BLaER1 (cell line): ENCODE results near the gene PLVAP.

Experiments
- H3K27ac ChIP-seq: shearing (Covaris generic); formaldehyde crosslinking; 2 replicates; pipeline ENCODE4 v1.8.1; 2022
- H3K27me3 ChIP-seq: shearing (Covaris generic); formaldehyde crosslinking; 2 replicates; pipeline ENCODE4 v1.8.1; 2022
- H3K36me3 ChIP-seq: shearing (Covaris generic); formaldehyde crosslinking; 2 replicates; pipeline ENCODE4 v1.8.1; 2022
- H3K4me1 ChIP-seq: shearing (Covaris generic); formaldehyde crosslinking; 2 replicates; pipeline ENCODE4 v1.8.1; 2022
- H3K4me2 ChIP-seq: shearing (Covaris generic); formaldehyde crosslinking; 2 replicates; pipeline ENCODE4 v1.8.1; 2022
- H3K4me3 ChIP-seq: shearing (Covaris generic); formaldehyde crosslinking; 2 replicates; pipeline ENCODE4 v1.8.1; 2022
- H3K9ac ChIP-seq: shearing (Covaris generic); formaldehyde crosslinking; 2 replicates; pipeline ENCODE4 v1.8.1; 2022
- H3K9me3 ChIP-seq: shearing (Covaris generic); formaldehyde crosslinking; 2 replicates; pipeline ENCODE4 v1.8.1; 2022
- H4K20me1 ChIP-seq: shearing (Covaris generic); formaldehyde crosslinking; 2 replicates; pipeline ENCODE4 v1.8.1; 2022
- Cebpa-rat ChIP-seq: shearing (Covaris generic); IDR thresholded peaks from 2 replicates; pipeline ENCODE4 v1.8.1; 2022

PLVAP gene

GRCh38 chr19:17359905-17360800 lies 17.0 kb downstream of the PLVAP start:
- Histone ChIP-seq H3K36me3 (no peaks in the 10 kb centered on the region), H3K27ac (no peak overlapping the region), H3K9me3 (no peaks in the 10 kb centered on the region), H3K9ac (no peak overlapping the region), H4K20me1 (no peaks in the 10 kb centered on the region), H3K4me3 (no peak overlapping the region), H3K4me1 (no peaks in the 10 kb centered on the region), H3K4me2 (no peak overlapping the region), H3K27me3 (no peaks in the 10 kb centered on the region)
- TF ChIP-seq Cebpa-rat: no peak

DNA sequence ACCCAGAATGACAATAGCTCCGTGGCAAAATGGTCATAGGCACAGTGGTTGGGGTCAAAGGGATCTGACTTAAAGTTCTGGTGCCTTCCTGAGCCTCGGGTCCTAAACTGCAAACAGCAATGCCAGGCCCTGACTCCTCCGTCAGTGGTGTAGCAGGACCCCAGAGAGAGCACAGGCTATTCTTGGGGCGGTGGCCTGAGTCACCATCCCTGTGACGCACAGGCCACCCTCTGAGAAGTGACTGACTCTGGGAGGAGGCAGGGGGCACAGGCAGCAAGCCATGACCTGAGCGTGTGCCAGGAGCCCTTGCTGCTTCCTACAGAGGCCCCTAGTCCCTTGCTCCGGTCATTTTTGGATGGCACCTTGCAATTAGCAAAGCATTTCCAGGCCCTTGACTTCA lies 18.7 kb downstream of the PLVAP start:
- H3K9me3 ChIP-seq: no peaks in the 10 kb centered on the region
- H3K27ac ChIP-seq: no peak overlapping the region
- no peak overlapping the region for H3K4me3 ChIP-seq
- H3K4me2 ChIP-seq: no peak overlapping the region
- no peaks in the 10 kb centered on the region for H3K36me3 ChIP-seq
- no peak for TF ChIP-seq Cebpa-rat
- H4K20me1 ChIP-seq: no peaks in the 10 kb centered on the region
- H3K4me1 ChIP-seq: peaks cover 3% of the 10 kb centered on the region
- H3K9ac ChIP-seq: no peak overlapping the region
- no peaks in the 10 kb centered on the region for H3K27me3 ChIP-seq

GRCh38 chr19:17357724-17358123 lies 19.4 kb downstream of the PLVAP start:
- Histone ChIP-seq H3K4me2 (no peak overlapping the region), H3K36me3 (no peaks in the 10 kb centered on the region), H3K4me1 (peaks cover 10% of the 10 kb centered on the region), H3K27ac (no peak overlapping the region), H4K20me1 (no peaks in the 10 kb centered on the region), H3K27me3 (no peaks in the 10 kb centered on the region), H3K4me3 (no peak overlapping the region), H3K9ac (no peak overlapping the region), H3K9me3 (no peaks in the 10 kb centered on the region)
- TF ChIP-seq Cebpa-rat: no peak

DNA sequence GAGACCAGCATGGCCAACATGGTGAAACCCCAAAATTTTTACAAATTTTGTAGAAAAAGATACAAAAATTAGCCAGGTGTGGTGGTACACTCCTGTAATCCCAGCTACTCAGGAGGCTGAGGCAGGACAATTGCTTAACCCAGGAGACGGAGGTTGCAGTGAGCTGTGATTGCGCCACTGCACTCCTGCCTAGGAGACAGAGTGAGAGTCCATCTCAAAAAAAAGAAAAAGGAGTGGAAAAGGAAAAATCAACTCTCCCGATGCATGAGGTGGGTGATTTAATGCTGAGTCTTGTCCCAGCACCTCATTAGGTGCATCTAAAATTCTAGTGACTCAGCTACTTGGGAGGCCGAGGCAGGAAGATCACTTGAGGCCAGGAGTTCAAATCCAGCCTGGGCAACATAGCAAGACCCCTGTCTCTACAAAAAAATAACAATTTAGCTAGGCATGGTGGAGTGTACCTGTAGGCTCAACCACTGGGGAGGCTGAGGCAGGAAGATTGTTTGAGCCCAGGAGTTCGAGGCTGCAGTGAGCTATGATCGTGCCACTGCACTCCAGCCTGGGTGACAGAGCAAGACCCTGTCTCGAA lies 20.0 kb downstream of the PLVAP start:
- Histone ChIP-seq H3K4me3 (no peak overlapping the region), H3K9me3 (no peaks in the 10 kb centered on the region), H3K4me2 (no peak overlapping the region), H3K36me3 (no peaks in the 10 kb centered on the region), H3K27me3 (no peaks in the 10 kb centered on the region), H3K9ac (no peak overlapping the region), H3K27ac (no peak overlapping the region), H3K4me1 (peaks cover 15% of the 10 kb centered on the region), H4K20me1 (no peaks in the 10 kb centered on the region)
- TF ChIP-seq Cebpa-rat: no peak

GRCh38 chr19:17353386-17353785 lies 23.8 kb downstream of the PLVAP start:
- peak overlapping the region; percentile 56; the same call in 1 of the 2 replicates for H3K27ac ChIP-seq
- H3K27me3 ChIP-seq: no peaks in the 10 kb centered on the region
- peak overlapping the region; percentile 60 for H3K4me2 ChIP-seq
- H3K9me3 ChIP-seq: no peaks in the 10 kb centered on the region
- H4K20me1 ChIP-seq: no peaks in the 10 kb centered on the region
- H3K36me3 ChIP-seq: no peaks in the 10 kb centered on the region
- H3K4me3 ChIP-seq: no peak overlapping the region
- TF ChIP-seq Cebpa-rat: no peak
- H3K4me1 ChIP-seq: peaks cover 51% of the 10 kb centered on the region
- no peak overlapping the region for H3K9ac ChIP-seq

DNA sequence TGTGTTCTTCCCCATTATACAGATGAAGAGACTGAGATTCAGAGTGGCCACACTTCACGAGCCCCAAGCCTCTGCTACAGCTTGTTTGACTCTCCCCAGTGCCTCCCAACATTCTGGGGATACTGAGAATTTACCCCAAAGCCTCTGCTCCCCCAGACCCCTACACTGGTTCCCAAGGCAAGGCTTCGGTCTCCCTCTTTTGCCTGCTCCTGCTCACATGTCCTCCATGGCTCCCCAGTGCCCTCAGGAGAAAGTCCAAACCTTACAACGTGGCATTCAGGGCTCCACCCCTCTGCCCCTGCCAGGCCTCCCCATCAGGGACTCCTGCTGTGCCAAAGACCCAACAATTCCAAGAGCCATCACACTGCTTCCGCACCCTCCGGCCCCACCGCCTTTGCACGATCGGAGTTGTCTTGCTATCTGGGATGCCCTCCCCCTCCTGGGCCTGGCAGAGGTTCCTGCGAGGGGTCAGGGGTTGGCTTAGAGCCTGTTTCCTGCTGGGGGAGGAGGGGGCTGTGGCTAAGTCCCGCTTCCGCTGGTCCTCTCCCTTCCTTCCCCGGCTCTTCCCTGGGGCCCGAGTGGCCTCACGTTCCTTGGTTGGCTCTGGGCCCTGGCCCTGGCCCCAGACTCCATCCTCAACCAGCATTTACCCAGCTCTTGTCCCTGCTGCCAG lies 24.4 kb downstream of the PLVAP start:
- Histone ChIP-seq H3K4me1 (peaks cover 58% of the 10 kb centered on the region), H3K4me2 (peak overlapping the region; percentile 60), H3K4me3 (no peak overlapping the region), H3K36me3 (no peaks in the 10 kb centered on the region), H3K9ac (no peak overlapping the region), H3K27ac (peak overlapping the region; percentile 56; the same call in 1 of the 2 replicates), H3K27me3 (no peaks in the 10 kb centered on the region), H3K9me3 (no peaks in the 10 kb centered on the region), H4K20me1 (no peaks in the 10 kb centered on the region)
- no peak for TF ChIP-seq Cebpa-rat

DNA sequence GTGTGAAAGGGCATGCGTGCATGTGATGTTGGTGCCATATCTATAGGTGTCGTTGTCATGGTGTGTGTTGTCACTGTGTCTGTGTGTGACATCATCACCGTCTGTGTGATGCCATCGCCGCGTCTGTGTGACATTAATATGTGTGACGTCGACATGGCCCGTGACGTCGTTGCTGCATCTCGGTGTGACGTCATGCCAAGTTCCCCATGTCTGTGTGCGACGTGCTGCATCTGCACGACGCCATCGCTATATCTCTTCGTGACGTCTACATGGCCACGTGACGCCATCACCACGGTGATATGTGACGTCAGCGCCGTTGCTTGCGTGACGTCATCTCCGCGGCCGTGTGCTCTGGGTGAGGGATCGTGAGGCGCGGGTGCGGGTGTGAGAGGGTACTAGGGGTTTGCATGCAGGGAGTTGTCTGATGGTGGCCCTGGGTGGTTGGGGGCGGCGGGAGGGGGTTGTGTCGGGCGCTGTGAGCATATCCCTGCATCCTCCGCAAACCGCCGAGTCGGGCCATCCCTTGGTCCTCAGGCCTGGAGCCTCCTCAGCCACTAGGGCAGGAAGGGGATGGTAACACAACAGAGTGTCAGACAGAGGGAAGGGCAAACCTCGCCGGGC lies 25.2 kb downstream of the PLVAP start:
- Histone ChIP-seq H3K4me3 (no peak overlapping the region), H3K27me3 (no peaks in the 10 kb centered on the region), H3K4me1 (peaks cover 66% of the 10 kb centered on the region), H3K36me3 (no peaks in the 10 kb centered on the region), H3K4me2 (peak overlapping the region; percentile 86), H4K20me1 (no peaks in the 10 kb centered on the region), H3K9ac (no peak overlapping the region), H3K9me3 (no peaks in the 10 kb centered on the region), H3K27ac (peak overlapping the region; percentile 55; the same call in 1 of the 2 replicates)
- TF ChIP-seq Cebpa-rat: no peak

DNA sequence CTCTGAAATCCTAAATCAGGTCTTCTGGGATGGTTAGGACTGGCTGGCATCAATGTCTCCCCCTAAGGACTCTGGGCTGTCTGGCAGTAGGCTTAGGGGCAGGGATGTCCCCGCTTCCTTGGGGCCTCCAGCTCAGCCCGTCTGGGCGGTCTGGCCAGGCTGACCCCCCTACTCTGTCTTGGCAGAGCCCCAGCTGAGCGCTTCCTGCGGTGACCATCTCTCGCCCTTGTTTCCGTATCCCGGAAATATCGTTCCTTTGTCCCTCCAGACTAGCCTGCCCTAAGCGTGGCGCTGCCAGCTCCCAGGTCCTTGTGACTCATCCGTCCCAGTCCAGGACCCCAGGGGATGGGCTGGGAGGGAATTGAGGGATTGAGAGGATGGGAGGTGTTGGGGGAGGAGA lies 28.4 kb downstream of the PLVAP start:
- peak overlapping the region; percentile 48; the same call in 1 of the 2 replicates for H3K9ac ChIP-seq

DNA sequence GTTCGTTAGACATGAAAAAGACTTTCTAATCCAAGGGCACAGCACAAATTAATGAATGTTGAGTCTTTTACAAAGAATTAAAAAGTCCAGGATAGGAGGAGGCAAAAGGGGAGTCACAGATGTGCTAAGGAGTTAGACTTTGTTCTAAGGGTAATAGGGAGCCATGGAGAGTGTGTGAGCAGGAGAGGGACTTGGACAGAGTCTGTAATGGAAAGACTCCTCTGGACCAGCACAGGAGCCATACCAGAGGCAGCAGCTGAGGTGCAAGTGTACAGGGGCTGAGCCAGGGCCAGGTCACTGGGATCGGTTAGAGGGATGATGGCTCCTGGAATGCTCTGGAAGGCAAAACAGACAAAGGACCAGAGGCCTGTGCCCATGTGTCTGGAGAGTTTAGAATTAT lies 29.3 kb downstream of the PLVAP start:
- H3K9me3 ChIP-seq: no peaks in the 10 kb centered on the region
- no peak for TF ChIP-seq Cebpa-rat
- peaks cover 16% of the 10 kb centered on the region for H3K36me3 ChIP-seq
- H3K27me3 ChIP-seq: no peaks in the 10 kb centered on the region
- H3K4me3 ChIP-seq: peak overlapping the region; percentile 38
- H3K4me2 ChIP-seq: peak overlapping the region; percentile 86
- H4K20me1 ChIP-seq: no peaks in the 10 kb centered on the region
- peaks cover 80% of the 10 kb centered on the region for H3K4me1 ChIP-seq
- peak overlapping the region; percentile 45; the same call in 1 of the 2 replicates for H3K9ac ChIP-seq
- peak overlapping the region; percentile 80 for H3K27ac ChIP-seq

More for the DNA sequence above, 28.4 kb downstream of the PLVAP start:
- peak overlapping the region; percentile 80 for H3K27ac ChIP-seq
- H3K4me1 ChIP-seq: peaks cover 88% of the 10 kb centered on the region
- no peak for TF ChIP-seq Cebpa-rat
- H3K36me3 ChIP-seq: peaks cover 8% of the 10 kb centered on the region; the same call in 1 of the 2 replicates
- H4K20me1 ChIP-seq: no peaks in the 10 kb centered on the region
- H3K9me3 ChIP-seq: no peaks in the 10 kb centered on the region
- H3K27me3 ChIP-seq: no peaks in the 10 kb centered on the region
- H3K4me2 ChIP-seq: peak overlapping the region; percentile 86
- H3K4me3 ChIP-seq: peak overlapping the region; percentile 33; the same call in 1 of the 2 replicates
